Activated T-helper 1 cell treated with Interleukin-2 at 50 U/mL for 16 hours (primary cell): ENCODE results near the gene TRIO.

Source experiments
- DNase-seq: peaks from one replicate; pipeline ENCODE4 v3.0.0-alpha.2; 2020; ENCODE audit warnings: low read depth

Gene TRIO

DNA sequence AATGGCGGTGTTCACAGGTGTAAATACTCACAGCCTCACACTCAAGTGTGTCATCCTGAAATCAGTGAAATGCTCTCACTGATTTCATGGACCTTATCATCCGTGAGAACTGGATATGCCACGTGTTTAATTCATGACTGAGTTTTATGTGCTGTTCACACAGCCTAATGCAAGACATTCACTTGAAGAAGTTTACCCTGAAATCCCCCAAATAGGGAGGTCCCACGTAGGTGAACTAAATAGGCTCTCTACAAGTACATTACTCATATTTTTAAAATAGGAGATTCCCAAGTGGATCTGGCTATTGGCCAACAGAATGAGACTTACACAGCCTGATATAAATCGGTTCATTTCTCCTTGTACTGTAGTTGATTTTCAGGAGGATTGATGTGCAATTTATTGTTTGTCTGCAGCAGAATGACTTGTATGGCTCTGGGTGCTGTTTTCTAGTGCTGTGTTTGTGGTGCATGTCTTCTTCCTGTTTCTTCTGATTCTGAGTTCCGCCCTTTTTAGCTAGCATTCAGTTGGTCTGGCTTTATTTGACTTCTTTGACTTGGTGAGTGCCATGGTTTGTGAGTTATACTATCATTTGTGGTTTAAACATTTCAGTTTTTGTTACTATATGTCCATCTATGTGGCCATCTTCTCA lies 25.1 kb downstream of the TRIO start:
- no peak for DNase-seq

DNA sequence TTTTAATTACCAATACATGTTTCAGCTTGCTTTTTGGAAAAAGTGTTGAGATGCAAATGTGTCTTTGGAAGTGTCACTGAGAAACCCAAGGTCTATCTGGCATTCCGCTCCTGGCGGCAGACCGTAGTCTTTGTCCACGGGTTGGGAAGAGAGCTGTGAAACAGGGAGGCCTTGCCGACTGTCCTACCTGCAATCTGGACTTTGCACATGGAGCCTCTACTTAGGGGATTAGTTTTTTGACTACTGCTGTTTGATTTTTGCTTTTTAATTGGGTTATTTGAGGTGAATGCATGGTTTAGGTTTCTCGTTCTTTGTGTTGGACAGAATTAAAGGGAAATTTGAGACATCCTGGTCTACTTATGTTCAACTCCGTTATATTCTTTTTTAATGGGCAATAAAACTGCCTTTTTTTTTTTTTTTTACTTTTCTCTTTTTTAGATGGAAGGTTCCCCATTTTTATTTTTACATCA lies 25.7 kb downstream of the TRIO start:
- no peak for DNase-seq

DNA sequence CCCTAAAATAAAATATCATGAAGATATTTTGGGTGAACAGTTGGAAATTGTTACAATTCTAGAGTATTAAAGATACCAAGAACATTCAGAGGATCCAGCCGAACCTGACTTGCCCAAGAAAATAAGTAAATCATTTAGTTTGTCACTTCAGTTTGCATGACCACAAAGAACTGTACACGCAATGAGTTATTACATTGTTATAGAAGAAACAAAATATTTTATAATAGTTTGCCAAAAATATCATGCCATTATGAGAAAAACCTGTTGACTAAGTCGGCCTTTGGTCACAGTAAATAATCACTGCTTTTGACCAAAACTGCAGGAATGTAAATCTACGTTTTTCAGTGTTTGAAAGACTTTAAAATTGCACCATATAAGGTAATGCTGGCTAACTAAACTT lies 27.9 kb downstream of the TRIO start:
- no peak for DNase-seq

DNA sequence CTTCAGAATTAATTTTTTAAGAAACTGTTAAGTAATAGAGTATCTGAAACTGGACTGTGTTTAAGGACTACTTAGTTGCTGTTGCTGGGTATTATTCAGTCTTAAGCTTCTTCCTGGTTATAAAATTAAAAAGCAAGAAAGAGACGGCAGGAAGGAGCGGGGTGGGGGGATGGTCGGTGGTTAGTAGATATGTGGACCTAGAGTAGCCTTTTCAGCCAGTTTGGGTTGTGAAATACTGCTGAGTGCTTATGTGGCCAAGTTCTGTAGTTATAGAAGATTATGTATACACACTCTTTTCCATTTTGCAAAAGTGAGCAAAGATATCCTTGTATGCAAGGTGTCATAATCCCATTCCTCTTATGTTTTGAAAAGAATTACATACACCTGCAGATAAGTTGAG lies 28.5 kb downstream of the TRIO start:
- DNase-seq, result no peak

DNA sequence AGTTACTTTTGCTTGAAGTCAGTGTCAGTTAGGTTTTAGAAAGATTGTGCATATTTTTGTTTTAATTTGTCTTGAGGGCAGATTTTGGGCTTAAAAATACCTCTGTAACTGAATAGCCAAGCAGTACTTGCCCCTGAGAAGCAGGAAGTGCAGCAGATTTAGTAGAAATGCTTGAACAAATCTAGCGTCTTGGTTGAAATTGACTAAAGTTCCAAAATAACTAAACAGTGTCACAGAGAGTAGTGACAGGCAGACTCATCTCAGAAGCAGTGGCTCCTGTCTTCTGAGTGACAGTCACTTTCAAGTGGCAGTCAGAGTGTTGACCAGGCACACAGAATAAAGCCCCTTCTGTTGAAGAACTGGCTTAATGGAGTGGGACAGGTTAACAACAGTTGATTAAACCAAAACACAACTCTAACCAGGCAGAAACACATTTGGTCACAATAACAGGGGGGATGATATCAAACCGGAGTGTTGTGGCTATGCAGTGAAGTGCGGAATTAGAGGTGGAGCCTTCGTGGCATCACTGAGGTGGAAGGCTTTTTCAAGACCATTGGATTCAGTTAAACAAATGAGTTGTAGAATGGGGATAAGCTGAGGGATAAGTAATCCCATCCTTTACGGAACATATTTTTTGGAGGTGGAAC lies 29.1 kb downstream of the TRIO start:
- no peak for DNase-seq

DNA sequence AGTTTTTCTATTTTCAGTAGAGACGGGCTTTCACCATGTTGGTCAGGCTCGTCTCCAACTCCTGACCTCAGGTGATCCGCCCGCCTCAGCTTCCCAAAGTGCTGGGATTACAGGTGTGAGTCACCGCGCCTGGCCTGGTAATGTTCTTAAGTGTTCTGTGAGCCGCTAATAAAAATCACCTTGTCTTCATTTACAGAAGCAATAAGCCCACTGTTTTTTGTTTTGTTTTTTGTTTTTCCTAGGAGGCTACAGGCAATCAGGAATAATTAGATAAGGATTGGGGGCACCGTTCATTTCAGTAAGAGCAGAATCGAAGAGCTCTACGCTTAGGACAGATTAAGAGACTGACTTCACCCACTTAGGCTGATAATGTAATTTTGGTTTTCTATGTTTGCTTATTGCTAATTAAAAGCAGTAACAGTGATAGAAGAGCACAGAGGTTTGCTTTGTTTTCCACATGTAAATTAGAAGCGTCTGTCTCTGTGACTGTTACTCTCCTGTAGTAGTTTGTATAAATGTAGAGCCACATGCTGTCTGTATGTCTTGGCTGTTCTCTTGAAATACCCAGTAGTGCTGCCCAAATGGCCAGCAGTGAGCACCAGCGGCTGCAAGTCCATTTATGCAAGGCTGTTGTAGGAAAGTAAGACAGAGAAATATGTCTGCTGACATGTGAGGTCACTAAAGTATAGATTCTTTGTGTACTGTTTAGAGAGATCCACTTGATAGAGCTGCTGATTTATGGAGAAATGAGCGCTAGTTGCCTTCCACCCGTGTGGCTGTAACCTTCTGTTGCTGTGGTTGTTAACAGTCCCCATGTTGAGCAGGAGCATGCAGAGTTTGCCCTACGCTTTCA lies 30.5 kb downstream of the TRIO start:
- no peak for DNase-seq

DNA sequence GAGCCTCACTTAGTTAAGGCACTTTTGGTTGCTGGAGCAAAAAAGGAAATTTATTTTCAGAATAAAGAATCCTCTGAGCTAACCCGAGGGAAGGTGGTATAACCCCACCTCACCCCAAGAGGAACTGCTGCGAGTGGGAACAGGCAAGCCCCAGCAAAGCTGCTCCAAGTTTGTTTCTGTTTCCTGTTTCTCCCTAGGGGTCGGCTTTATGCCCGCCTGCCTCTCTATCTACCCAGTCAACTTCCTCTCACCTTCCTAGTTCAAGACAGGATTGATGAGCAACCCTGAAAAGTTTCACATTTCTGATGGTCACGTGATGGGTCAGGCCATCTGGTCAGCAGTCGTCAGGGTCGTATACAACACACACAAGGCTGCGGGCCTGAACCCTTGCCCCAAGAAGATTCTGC lies 31.1 kb downstream of the TRIO start:
- DNase-seq, result no peak

DNA sequence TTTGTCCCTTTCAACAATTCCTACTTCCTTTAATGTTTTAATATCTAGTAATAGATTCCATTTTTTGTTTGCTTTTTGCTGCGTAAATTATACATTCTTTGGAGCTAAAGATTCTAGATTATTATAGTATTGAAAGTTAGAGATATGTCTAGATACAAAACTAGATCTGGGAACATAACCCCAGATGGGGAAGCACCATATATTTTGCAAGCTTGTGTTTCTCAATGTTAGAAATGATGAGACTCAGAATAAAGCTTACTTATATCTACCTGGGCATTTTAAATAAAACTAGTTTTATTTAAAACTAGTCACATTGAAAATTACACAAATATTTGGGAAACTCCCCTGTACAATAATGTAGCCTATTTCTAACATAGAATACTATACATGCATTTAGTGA lies 32.2 kb downstream of the TRIO start:
- DNase-seq, result no peak

DNA sequence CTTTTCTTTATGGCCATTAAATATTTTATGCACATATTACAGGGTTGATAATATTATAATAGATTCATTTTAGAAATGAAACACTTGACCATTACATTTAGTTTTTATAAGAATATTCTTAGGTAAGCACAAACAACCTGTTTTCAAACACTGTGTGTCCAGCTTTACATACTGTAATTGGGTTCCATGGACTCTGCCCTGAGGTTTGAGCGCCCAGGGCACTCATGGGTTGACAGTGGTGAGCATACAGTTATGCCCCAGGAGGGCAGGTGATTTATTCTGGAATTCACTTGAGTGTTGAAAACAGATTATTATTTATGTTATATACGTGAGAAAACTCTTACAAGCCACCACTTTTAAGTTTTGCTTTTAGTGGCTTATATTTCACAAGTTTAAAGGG lies 33.7 kb downstream of the TRIO start:
- no peak for DNase-seq

DNA sequence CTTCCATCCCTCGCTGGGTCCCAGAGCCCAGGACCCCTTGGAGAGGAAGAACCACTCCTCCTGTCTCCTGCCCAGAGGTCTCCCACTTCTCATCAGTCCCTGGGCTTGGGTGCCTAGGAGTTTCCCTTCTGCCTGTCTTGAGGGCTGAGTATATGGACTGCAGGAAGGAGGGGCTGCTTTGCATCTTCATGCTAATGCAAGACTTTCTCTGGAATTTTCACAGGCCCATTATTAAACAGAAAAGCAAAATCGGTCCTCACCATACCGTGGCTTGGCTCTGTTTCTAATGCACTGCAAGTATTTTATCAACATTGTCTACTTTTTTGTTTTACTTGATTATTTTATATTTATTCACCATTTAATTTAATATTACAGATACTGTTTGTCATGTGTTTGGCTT lies 34.5 kb downstream of the TRIO start:
- no peak for DNase-seq

DNA sequence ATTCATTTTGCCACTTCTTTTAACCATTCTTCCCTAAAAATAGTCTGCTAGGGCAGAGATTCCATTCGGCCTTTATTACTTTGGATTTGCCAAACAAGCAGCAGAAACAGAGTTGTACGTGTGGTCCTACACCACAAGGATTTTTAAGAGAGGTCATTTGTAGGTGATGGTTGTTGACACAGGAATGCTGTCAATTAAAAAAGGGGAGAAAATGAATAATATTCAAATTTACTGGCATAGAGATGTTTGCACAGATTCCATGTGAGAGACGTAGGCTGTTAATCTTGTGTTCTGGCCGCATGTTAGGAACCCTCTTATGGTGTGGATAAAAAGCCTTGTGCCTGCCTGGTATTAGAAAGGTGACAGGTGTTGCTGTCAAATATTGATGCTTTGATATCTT lies 34.9 kb downstream of the TRIO start:
- DNase-seq, result no peak

DNA sequence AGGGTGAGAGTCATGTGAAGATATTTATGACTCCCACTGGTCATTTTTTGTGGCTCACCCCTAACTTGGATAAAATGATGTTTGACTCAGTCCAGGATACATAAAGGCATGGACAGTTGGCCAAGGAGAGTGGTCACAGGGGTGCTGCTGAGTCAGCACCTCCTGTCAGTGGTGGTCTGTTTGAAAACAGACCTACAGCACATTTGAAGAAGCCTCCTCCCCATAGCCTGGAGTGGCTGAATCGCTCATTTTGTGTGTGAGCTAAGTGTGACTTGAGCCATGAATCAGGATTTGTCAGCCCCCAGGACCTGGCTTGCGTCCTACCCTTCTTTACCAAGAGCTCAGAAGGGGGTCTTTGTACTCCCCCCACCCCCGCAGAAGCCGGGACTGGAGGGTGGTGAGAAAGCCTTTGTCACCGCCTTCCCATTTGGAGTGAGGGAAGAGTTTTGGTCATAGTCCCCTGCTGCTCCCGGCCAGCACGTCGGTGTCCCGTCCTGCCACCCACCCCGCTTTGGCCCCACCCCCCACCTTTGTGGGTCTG lies 35.6 kb downstream of the TRIO start:
- no peak for DNase-seq

DNA sequence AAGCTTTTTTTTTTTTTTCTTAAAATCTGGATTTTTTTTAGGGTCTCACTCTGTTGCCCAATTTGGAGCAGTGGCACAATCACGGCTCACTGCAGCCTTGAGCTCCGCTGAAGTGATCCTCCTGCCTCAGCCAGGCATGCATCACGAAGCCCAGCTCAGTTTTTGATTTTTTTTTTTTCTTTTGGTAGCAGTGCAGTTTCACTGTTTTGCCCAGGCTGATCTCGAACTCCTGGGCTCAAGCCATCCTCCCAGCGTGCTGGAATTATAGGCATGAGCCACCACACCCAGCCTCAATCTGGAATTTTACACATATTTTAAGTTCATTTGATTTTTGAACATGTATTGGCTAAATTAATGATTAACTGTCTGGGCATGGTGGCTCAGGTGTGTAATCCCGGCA lies 36.3 kb downstream of the TRIO start:
- no peak for DNase-seq

DNA sequence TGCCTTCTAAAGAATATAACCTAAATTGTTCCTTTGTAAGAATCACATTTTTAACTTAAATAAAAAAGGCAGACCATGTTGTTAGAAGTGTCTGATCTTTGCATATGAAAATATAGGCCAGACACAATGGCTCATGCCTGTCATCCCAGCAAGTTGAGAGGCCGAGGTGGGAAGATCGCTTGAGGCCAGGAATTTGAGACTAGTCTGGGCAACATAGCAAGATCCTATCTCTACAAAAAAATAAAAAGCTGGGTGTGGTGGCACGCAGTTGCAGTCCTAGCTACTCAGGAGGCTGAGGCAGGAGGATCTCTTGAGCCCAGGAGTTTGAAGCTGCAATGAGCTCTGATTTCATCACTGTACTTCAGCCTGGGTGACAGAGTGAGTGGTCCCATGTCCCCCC lies 37.3 kb downstream of the TRIO start:
- DNase-seq, result no peak

DNA sequence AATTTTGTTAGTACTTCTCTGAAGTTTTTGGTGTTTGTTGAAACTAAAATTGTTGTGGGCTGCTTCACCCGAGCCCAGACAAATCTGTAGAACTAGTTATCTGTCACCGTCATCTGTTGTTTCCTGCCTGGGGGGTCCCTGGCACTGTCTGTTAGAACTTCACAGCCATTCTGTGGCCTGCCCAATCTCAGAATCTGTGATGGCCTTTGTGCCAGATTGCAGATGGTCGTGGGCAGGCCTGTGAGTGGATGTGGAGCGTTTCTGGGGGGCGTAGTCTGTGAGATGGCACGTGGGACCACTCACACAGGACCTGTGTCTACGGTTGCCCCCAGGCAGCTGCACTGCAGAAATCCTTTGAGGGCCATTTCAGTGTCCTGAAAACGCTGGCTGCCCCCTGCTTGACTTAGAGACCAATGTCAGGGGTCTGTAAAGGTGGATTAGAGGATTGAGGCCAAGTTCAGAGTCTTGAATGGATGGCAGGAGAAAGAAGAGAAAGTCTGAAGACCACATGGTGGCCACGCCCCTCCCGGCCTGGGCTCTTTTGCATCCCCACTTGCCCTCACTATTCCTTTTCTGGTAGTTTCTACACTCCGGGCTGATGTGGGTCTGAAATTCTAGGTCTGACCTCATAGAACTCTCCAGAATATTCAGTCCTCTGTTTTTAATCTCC lies 38.3 kb downstream of the TRIO start:
- DNase-seq, result no peak

DNA sequence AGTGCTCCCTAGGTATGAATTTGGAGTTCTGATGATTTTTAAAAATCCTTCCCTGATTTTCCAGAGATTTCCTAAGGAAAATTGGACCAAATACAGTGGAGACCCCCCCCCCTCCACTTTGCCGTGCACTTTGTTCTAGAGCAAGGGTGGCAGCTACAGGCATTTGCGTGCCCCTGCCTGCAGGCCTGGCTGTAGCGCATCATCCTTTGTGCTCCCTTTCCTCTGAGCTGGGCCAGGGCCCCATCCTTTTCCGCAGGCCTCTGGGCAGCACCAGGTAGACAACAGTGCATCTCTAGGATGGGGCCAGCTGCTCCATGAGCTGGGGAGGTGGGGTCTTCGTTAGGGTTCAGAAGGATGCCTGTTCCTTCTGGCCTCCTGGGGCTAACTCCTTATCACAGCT lies 39.6 kb downstream of the TRIO start:
- no peak for DNase-seq

DNA sequence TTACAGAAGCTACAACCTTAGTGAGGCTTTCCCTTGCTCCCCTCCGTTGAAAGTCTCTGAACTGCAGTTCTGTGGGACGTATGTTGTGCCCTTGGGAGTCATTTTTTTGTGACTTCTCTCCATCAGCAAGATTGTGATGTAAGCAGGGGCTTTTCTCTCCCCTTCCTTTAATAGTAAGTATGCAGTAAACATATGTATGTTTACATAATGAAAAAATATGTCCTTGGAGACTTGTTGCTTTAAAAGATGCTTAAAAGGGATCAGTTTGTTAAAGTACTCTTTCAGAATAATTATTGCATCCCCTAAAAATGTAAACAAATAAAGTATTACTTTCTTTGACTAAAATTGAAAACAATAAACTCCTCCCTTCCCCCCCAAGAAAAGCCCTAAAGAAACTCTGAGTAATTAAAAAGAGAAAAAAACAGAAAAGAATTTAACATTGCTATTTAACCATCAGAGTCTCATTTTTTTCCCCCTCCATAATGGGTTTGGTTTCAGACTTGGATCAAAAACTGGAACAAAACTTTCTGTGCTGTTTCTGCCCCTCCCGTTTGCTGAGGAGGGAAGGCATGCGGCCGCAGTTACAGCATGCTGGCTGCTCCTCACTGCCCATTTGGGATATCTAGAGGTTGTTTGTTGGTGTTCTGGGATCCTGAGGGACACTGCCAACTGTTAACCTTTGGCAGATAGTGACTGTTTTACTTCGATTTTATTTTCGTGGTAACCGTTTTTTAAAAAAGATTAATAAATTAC lies 40.2 kb downstream of the TRIO start:
- no peak for DNase-seq

DNA sequence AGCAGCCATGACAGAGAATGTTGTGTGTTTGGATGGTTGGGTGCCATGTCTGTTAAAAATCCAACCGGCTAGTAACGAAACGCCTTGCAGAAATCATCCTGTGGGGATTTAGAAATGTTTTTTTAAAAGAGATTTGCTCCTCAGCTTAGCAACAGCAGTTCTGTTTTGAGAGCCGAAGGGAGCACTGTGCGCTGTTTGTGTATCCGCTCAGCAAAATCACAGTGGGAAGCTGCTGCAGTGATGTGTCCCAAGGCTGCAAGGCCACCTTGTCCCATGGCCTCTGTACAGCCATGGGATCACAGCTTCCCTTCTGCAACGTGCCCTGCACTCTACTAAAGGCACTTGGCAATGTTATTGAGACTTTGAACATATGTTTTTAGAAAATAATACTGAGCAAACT lies 40.9 kb downstream of the TRIO start:
- no peak for DNase-seq

DNA sequence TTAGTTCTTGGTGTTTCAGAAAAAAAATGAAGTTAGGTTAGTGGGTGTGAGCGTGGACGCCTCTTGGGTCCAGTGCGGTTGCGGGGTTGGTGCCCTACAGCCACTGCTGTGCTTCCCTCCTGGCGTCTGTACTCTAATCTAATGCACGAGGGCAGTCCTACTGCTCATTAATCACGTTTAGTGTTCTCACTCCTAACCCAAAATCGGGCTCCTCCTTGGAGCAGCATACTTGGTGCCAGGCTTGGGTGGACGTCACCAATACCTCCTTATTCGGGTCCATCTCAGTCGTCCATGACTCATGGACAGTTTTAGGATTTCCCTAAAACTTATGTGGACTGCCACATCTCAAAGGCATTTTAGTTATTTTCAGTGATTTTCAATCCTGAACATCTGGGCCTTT lies 41.6 kb downstream of the TRIO start:
- DNase-seq, result no peak

DNA sequence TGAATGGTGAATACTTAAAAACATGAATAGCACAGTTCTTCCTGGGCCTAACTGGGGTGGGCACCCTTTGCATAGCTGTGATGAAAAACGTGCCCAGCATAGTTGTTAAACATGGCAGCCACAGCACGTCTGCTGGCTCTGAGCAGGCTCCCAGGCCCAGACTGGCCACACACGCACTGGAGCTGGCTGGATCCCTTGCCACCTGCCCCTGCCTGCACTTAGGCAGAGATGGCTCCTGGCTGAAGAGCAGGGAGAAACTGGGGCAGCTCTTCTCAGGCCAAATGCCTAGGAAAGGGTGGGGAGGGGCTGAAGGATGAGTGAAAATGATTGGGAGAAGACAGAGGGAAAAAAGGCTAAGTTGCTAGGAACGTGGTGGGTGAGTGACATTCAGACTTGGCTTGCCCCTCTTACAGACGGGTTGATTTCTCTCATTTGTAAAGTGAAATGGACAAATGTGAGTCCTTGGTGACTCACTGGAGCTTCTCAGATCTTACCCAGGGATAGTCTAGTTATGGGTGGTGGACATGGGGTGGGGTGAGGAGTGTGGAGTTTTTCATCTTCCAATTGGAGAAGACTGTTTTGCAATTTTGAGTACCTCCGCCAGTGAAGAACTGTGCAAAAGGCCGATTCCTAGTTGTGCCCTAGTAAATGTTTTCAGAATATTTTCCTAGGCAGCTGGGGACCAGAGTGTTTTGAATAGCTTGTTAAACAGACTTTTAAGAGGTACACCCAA lies 42.4 kb downstream of the TRIO start:
- DNase-seq, result no peak
